Measurements from ENCODE around the gene ANGPTL7.

- TF ChIP-seq EZH2 (IDR thresholded peaks at IDR 0.05; ENCODE audit: borderline replicate concordance, low read depth, low read length, poor library complexity, severe bottlenecking) (no peak), CTCF (conservative IDR thresholded peaks at IDR 0.05; ENCODE audit: low read depth, low read length) (no peak)
Observed at GRCh38 chr1:11152755-11153154, 36.4 kb upstream of the ANGPTL7 start.

All from A673 (cell line).